GM12878 (cell line): Measurements from ENCODE around the gene NUP62. TPM values are rescaled to one million over a fixed set of nuclear protein-coding genes. Genes with fewer than 3 reads are reported as not detected.

Source experiments
- BCL3 ChIP-seq: IDR thresholded peaks from 2 replicates; pipeline ENCODE4 v1.6.1; 2011; ENCODE audit warnings: borderline replicate concordance, low read depth, mild to moderate bottlenecking, moderate library complexity, low read length; ENCODE audit not compliant: insufficient read depth, poor library complexity, severe bottlenecking
- BCLAF1 ChIP-seq: fragments of 450-650 bp; IDR thresholded peaks from 2 replicates; pipeline ENCODE4 v1.6.1; 2017; ENCODE audit warnings: antibody characterized with exemption, mild to moderate bottlenecking, moderate library complexity
- CEBPZ ChIP-seq: fragments of 150-350 bp; IDR thresholded peaks from 2 replicates; pipeline ENCODE4 v1.6.1; 2016; ENCODE audit warnings: low read depth, low read length
- IRF5 ChIP-seq: fragments of 450-650 bp; IDR thresholded peaks from 2 replicates; pipeline ENCODE4 v1.6.1; 2017; ENCODE audit warnings: borderline replicate concordance
- KLF5 ChIP-seq: fragments of 450-650 bp; IDR thresholded peaks from 2 replicates; pipeline ENCODE4 v1.6.1; 2014; ENCODE audit warnings: mild to moderate bottlenecking; ENCODE audit not compliant: partially characterized antibody
- NR2C1 ChIP-seq: fragments of 450-650 bp; IDR thresholded peaks from 2 replicates; pipeline ENCODE4 v1.6.1; 2017; ENCODE audit warnings: antibody characterized with exemption, mild to moderate bottlenecking, moderate library complexity
- NR2F1 ChIP-seq: fragments of 450-650 bp; conservative IDR thresholded peaks from 2 replicates; pipeline ENCODE4 v1.6.1; 2017; ENCODE audit warnings: mild to moderate bottlenecking
- PAX5 ChIP-seq: IDR thresholded peaks from 2 replicates; pipeline ENCODE4 v1.6.1; 2011; ENCODE audit warnings: low read depth, low read length, borderline replicate concordance
- PML ChIP-seq: IDR thresholded peaks from 2 replicates; pipeline ENCODE4 v1.6.1; 2012; ENCODE audit warnings: low read length, inconsistent platforms
- POLR2A ChIP-seq: IDR thresholded peaks from 2 replicates; pipeline ENCODE4 v1.6.1; 2011; ENCODE audit warnings: low read depth, mild to moderate bottlenecking, low read length
- RAD21 ChIP-seq: IDR thresholded peaks from 2 replicates; pipeline ENCODE4 v1.6.1; 2011; ENCODE audit warnings: mild to moderate bottlenecking, low read depth, low read length, moderate library complexity; ENCODE audit not compliant: insufficient read depth
- RELA ChIP-seq: fragments of 450-650 bp; IDR thresholded peaks from 2 replicates; pipeline ENCODE4 v1.8.0; 2014; ENCODE audit warnings: borderline replicate concordance; ENCODE audit not compliant: partially characterized antibody
- TCF3 ChIP-seq: IDR thresholded peaks from 2 replicates; pipeline ENCODE4 v1.6.1; 2012; ENCODE audit warnings: low read depth, mild to moderate bottlenecking, low read length, borderline replicate concordance; ENCODE audit not compliant: insufficient read depth
- USF2 ChIP-seq: IDR thresholded peaks from 2 replicates; pipeline ENCODE4 v1.6.1; 2011; ENCODE audit warnings: low read depth, low read length, improper control_type of control experiment, borderline replicate concordance
- polyA plus RNA-seq, 11 experiments: library from polyadenylated mRNA; depleted of rRNA in 4 of 11; unstranded in 6 of 11; stranded (reverse) in 5 of 11; fragments of >200 nt; fragmentation: Nextera tagmentation in 4 of 11; fragmentation: Illumina TruSeq in 1 of 11; extraction: Ambion mirVana in 4 of 11; extraction: Trizol in 1 of 11; gene quantifications; 1 replicate in 1 of 11; 2 replicates in 10 of 11; pipeline versions ENCODE4 v1.2.1 to v1.2.3, GENCODE V29; 2011 to 2016; ENCODE audit warnings: inconsistent platforms in 2 of 11, missing spikeins in 2 of 11, low read depth in 1 of 11
- total RNA-seq, 4 experiments: library from RNA; depleted of rRNA in 3 of 4; stranded (reverse); fragments of >200 nt in 3 of 4; fragmentation: Illumina TruSeq in 1 of 4; extraction: Trizol in 1 of 4; gene quantifications; 2 replicates each; pipeline versions ENCODE4 v1.2.1 to v1.2.3, GENCODE V29; 2013 to 2021
- TF ChIP-seq, protein P1 (sequence below): fragments of 450-650 bp; IDR thresholded peaks from 2 replicates; pipeline ENCODE4 v1.6.1; 2016; ENCODE audit warnings: mild to moderate bottlenecking, moderate library complexity, borderline replicate concordance

Gene NUP62
- total and polyA plus RNA-seq, 10 of the 15 experiments (the other 5 are each of a cell fraction or from before 2014, with no cell fraction given), result 19.5 to 110 (median 66.9) TPM

GRCh38 chr19:49929121-49929610, at the start of gene NUP62, which contains the start of gene ATF5 (continued):
- TF ChIP-seq RAD21 (no peak), NR2F1 (peak; percentile 75), POLR2A (peak; percentile 90), BCLAF1 (peak; percentile 17; the same call in 1 of the 2 replicates), CEBPZ (no peak), TCF3 (peak; percentile 58; the same call in 1 of the 2 replicates), RELA (peak; percentile 66), NR2C1 (no peak), PAX5 (peak; percentile 12; the same call in 1 of the 2 replicates), BCL3 (no peak), KLF5 (peak; percentile 68), USF2 (no peak), IRF5 (no peak), PML (peak; percentile 96)
- TF ChIP-seq, protein P1, sequence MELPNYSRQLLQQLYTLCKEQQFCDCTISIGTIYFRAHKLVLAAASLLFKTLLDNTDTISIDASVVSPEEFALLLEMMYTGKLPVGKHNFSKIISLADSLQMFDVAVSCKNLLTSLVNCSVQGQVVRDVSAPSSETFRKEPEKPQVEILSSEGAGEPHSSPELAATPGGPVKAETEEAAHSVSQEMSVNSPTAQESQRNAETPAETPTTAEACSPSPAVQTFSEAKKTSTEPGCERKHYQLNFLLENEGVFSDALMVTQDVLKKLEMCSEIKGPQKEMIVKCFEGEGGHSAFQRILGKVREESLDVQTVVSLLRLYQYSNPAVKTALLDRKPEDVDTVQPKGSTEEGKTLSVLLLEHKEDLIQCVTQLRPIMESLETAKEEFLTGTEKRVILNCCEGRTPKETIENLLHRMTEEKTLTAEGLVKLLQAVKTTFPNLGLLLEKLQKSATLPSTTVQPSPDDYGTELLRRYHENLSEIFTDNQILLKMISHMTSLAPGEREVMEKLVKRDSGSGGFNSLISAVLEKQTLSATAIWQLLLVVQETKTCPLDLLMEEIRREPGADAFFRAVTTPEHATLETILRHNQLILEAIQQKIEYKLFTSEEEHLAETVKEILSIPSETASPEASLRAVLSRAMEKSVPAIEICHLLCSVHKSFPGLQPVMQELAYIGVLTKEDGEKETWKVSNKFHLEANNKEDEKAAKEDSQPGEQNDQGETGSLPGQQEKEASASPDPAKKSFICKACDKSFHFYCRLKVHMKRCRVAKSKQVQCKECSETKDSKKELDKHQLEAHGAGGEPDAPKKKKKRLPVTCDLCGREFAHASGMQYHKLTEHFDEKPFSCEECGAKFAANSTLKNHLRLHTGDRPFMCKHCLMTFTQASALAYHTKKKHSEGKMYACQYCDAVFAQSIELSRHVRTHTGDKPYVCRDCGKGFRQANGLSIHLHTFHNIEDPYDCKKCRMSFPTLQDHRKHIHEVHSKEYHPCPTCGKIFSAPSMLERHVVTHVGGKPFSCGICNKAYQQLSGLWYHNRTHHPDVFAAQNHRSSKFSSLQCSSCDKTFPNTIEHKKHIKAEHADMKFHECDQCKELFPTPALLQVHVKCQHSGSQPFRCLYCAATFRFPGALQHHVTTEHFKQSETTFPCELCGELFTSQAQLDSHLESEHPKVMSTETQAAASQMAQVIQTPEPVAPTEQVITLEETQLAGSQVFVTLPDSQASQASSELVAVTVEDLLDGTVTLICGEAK, result no peak
